Measurements from ENCODE around the gene SYPL2. TPM values are rescaled to one million over a fixed set of nuclear protein-coding genes. Genes with fewer than 3 reads are reported as not detected.

The SYPL2 gene
- polyA plus RNA-seq, 2 of the 4 experiments (the other 2 are of a cell fraction) = 0.04 to 0.05 TPM

GRCh38 chr1:109481646-109482045, 15.3 kb downstream of the SYPL2 start:
- Histone ChIP-seq H3K4me1 (peaks cover 6% of the 10 kb centered on the region; the same call in 2 of the 3 replicates), H3K4me2 (no peak overlapping the region), H3K4me3 (no peak overlapping the region), H3K27ac (no peak overlapping the region), H3K9me3 (no peaks in the 10 kb centered on the region)
- POLR2A ChIA-PET = no interaction called here
- FAIRE-seq = no peak
- DNase-seq (ENCODE audit: low read depth in 1 of 2, low spot score in 1 of 2) = no peak
- WGBS (ENCODE audit: missing lambda C conversion rate) = 39% methylated on average over 2 of the region's 2 CpGs
- TF ChIP-seq PHF8 (IDR thresholded peaks at IDR 0.05; ENCODE audit: borderline replicate concordance, low read depth) = no peak
- no peak for TF ChIP-seq KDM5A (IDR thresholded peaks at IDR 0.05)
- TF ChIP-seq CBX8 (IDR thresholded peaks at IDR 0.05) = no peak
- TF ChIP-seq CHD2 (IDR thresholded peaks at IDR 0.05; ENCODE audit: low read length, partially characterized antibody) = no peak
- TF ChIP-seq HDAC2 (IDR thresholded peaks at IDR 0.05) = no peak
- TF ChIP-seq ESRRA (IDR thresholded peaks at IDR 0.05; ENCODE audit: borderline replicate concordance, low read length) = no peak
- no peak for TF ChIP-seq BHLHE40 (IDR thresholded peaks at IDR 0.05; ENCODE audit: low read depth, low read length)
- TF ChIP-seq REST (IDR thresholded peaks at IDR 0.05) = no peak
- no peak for TF ChIP-seq EP300 (IDR thresholded peaks at IDR 0.05)
- no peak for TF ChIP-seq JUNB (IDR thresholded peaks at IDR 0.05)
- no peak for TF ChIP-seq SMC3 (IDR thresholded peaks at IDR 0.05)
- no peak for TF ChIP-seq MAFK (IDR thresholded peaks at IDR 0.05; ENCODE audit: partially characterized antibody)
- CTCF ChIA-PET = interaction anchor here (1.5 to 23.6 kb wide), 2 partner anchors 11 to 50 kb away, joined by 3 to 749 read pairs; partner anchors contain the start of gene GPR61
- no peak for ATAC-seq

- no peaks in the 10 kb centered on the region for H3K9me3 ChIP-seq
- H3K27ac ChIP-seq = no peak overlapping the region
- FAIRE-seq (no peak), ATAC-seq (no peak), DNase-seq (ENCODE audit: low read depth in 1 of 2, low spot score in 1 of 2) (no peak)
- no peak overlapping the region for H3K4me3 ChIP-seq
- POLR2A ChIA-PET = no interaction called here
- peaks cover 6% of the 10 kb centered on the region; the same call in 2 of the 3 replicates for H3K4me1 ChIP-seq
- TF ChIP-seq FOSL2 (IDR thresholded peaks at IDR 0.05) (no peak), FOSL2 (CRISPR knock-in tag; IDR thresholded peaks at IDR 0.05) (no peak), REST (IDR thresholded peaks at IDR 0.05) (no peak), RARB (CRISPR knock-in tag; IDR thresholded peaks at IDR 0.05) (no peak), TP53 (CRISPR knock-in tag; IDR thresholded peaks at IDR 0.05) (no peak), CHD4 (IDR thresholded peaks at IDR 0.05; ENCODE audit: borderline replicate concordance) (no peak), BCL3 (IDR thresholded peaks at IDR 0.05) (no peak), NR3C1 (IDR thresholded peaks at IDR 0.05) (no peak), ATOH8 (CRISPR knock-in tag; IDR thresholded peaks at IDR 0.05; ENCODE audit: low read depth) (no peak), HEYL (CRISPR knock-in tag; IDR thresholded peaks at IDR 0.05) (no peak), CBX8 (IDR thresholded peaks at IDR 0.05) (no peak)
- CTCF ChIA-PET = interaction anchor here (0.7 to 23.6 kb wide), 5 partner anchors 9 to 72 kb away, joined by 3 to 749 read pairs (median 3); partner anchors contain the start of genes CYB561D1 and GPR61
- no peak overlapping the region for H3K4me2 ChIP-seq
Observed at GRCh38 chr1:109482242-109482641, 15.9 kb downstream of the SYPL2 start.
